CD1c-positive myeloid dendritic cell (primary cell): Measurements from ENCODE around the gene TESK2.
"Not testable (repeated sequence)": the region's sequence is repeated elsewhere in the genome, so short reads cannot be mapped to it uniquely, and the experiment has no call there.

Experiments
- DNase-seq: peaks from one replicate; pipeline ENCODE4 v3.0.0-alpha.2; 2016; ENCODE audit errors: extremely low spot score

TESK2 gene

DNA sequence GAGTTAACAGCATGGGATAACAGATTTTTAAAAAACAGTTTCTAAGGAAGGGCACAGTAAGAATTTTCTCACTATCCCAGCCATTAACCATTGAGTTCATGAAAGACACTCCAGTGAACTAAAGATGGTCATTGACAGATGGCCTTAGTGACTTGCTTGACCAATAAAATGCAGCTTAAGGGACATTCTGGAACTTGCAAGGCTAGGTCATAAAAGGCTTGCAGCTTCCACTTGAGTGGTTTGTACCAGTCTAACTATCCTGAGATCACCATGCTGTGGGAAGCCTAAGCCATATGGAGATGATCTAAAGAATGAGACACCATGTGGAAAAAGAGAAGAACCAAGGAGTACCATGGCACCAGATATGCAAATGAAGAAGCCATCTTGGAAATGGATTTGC lies 112.8 kb downstream of the TESK2 start:
- no peak for DNase-seq

DNA sequence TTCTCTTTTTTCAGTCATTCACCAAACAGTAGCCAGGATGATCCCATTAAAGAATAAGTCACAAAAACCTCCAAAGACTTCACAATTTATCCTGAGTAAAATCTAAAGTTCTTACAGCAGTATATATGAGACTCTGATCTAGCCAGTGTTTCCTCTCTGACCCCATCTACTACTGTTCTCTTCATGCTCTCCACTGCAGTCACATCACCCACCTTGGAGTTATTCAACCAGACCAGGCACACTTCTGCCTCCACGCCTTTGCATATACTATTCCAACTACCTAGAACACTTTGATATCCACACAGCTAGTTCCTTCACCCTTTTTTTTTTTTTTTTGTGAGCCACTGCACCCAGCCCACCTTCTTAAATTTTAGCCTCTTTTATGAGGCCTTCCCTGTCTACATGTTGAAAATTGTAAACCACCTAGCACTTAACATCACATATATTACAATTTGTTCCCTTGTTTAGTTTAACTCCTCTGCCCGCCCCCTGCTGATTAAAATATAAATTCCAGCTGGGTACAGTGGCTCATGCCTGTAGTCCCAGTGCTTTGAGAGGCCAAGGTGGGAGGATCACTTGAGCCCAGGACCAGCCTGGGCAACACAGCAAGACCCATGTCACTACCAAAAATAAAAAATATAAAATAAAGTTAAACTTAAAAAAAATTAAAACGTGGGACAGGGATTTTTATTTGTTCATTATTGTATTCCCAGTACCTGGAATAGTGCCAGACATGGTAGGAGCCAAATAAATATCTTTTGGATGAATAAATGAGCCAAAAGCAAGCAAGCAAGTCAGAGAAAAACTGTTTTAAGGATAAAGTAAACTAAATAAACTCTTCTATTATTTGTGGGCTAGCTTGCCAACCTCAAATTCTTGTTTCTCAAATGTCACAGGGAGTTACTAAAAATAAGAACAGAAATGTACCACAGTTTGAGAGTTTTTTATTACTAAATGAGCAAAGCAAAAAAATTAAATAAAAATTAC lies 115.6 kb downstream of the TESK2 start:
- no peak for DNase-seq

GRCh38 chr1:45373573-45373972 lies 117.4 kb downstream of the TESK2 start:
- no peak for DNase-seq

DNA sequence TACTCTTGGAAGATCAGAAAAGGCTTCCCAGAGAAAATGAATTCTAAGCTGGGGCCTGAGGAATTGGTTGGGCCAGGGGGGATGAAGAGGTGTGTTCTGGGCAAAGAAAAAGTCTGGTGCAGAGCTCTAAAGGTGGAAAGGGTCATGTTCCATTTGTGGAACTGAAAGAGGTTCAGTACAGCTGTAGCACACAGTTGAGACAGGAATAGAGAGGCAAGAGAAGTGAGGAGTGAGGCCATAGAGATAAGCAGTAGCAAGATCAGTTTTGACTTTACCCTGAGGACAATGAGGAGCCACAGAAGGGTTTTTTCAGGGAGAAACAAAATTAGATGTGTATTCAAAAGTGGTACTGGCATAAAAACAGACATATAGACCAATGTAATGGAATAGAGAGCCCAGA lies 120.4 kb downstream of the TESK2 start:
- no peak for DNase-seq

- no peak for DNase-seq
Measured at GRCh38 chr1:45365051-45365450, 125.9 kb downstream of the TESK2 start.

- no peak for DNase-seq
Measured at GRCh38 chr1:45364294-45364693, 126.7 kb downstream of the TESK2 start.

- not testable (repeated sequence) for DNase-seq
Measured at GRCh38 chr1:45360981-45361380, 130.0 kb downstream of the TESK2 start.

- DNase-seq: peak; percentile 70
Measured at GRCh38 chr1:45359882-45360513, 131.0 kb downstream of the TESK2 start.

GRCh38 chr1:45356186-45356585 lies 134.8 kb downstream of the TESK2 start:
- no peak for DNase-seq

DNA sequence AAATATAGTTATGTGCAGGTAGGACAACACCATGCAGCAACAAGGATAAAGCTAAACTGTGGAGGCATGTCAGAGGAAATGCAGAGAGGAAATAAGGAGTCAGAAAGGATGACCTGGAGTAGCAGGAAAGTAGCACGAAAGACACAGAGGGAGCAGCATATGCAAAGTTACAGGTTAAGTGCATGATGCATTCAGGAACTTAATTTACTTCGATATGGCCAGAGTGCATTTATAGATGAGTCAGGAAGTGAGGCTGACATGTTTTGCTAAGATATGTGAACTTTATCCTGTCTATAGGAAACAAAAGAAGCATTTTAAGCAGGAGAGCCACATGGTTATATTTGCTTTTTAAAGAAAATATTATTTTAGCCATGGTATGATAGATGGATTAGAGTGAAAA lies 135.3 kb downstream of the TESK2 start:
- DNase-seq: no peak

DNA sequence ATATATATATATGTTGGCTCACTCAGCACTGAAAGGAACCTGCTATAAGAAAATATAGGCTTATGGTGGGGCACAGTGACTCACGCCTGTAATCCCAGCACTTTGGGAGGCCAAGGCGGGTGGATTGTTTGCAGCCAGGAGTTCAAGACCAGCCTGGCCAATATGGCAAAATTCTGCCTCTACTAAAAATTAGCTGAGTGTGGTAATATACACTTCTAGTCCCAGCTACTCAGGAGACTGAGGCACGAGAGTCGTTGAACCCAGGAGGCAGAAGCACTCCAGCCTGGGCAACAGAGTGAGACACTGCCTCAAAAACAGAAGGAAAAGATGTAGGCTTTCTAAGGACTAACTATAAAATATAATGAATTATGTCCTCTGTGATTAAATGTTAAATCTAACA lies 136.1 kb downstream of the TESK2 start:
- DNase-seq: no peak

- DNase-seq: no peak
Measured at GRCh38 chr1:45353685-45354084, 137.3 kb downstream of the TESK2 start.

DNA sequence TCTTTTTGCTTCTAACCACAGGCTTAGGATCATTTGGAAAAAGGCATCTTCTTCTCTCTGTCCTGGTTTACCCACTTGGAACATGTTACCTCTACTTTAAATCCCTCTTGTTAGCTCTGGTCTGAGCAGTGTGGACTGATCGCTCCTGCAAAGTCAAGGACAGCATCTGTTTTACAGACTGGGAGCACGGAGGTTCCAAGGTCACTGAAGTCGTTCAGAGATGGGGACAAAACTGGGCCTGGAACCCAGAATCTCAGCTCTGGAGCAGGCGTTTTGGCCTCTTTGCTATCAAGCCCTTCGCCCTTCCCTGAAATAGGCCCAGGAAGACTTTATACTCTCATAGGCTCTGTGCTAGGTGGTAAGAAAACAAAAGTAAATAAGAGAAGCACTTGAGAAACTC lies 139.5 kb downstream of the TESK2 start:
- no peak for DNase-seq

GRCh38 chr1:45348966-45349677 lies 141.8 kb downstream of the TESK2 start:
- DNase-seq: no peak

DNA sequence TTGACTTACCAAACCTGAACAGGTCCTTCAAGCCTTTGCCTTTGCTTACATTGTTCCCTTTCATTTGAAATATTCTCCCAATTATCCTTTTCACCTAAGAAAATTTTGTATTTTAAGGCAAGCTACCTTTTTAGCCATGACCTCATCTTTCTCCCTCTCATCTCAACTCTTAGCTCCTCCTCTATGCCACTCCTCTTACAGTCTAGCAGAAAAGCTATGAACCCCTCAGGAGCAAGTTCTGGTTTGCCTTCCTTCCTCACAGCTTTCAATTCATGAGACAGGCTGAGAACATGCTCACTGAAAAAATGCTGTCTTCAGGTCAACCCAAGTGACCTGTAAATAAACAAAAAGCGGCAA lies 142.4 kb downstream of the TESK2 start:
- DNase-seq: no peak

DNA sequence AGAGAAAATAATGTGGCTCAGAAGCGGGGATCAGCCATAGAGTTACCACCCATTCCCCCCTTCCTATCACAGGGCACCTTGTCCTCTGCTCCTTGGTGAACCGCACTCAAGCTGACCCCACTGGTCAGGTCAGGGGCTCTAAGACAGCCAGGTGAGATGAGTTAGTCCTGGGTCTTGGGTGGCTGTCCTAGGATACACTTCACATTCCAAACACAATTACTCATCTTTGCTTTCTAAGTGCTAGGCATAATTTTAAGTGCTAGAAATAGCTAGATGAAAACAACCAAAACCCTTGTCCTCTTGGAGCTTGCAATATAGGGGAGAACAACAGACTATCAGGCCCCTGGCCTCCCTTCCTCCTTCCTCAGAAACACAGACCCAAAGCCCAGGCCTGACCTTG lies 142.9 kb downstream of the TESK2 start:
- DNase-seq: no peak

- DNase-seq: no peak
Measured at GRCh38 chr1:45346473-45346872, 144.5 kb downstream of the TESK2 start.

DNA sequence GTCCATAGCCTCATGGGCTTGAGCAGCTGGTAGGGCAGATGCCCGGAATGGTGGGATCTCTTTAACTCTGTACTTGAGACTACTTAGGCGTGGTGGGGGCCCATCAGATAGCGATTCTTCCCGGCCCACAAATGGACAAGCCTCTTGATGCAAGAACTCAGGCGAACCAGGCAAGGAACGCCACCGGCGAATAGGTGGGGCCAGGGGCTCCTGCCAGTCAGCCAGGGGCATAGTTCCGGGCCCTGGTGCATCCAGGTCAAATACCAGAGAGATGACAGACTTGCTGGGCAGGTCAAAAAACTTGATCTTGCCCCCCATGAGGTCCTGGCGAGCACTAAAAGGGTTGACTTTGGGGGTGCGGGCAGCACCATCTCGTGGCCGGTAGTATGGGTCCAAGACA lies 145.9 kb downstream of the TESK2 start:
- DNase-seq: no peak

DNA sequence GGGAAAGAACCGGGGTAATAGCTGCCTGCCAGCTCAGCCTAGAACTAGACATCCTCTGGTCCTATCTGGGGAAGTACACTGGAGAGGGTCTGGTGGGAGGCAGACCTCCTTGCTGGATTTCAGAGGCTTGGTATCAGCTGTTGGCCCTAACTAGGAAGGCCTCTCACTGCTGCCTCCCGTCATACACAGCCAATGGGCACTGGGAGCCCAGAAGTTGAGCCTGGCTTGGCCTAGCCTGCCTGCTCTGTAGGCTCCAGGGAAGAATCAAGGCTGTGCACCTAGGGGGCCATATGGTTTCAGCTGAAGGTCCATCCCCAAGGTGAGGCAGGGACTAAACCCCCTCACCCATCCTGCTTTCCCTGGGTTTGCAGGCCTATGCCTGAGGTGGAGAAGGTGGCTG lies 146.5 kb downstream of the TESK2 start:
- no peak for DNase-seq

DNA sequence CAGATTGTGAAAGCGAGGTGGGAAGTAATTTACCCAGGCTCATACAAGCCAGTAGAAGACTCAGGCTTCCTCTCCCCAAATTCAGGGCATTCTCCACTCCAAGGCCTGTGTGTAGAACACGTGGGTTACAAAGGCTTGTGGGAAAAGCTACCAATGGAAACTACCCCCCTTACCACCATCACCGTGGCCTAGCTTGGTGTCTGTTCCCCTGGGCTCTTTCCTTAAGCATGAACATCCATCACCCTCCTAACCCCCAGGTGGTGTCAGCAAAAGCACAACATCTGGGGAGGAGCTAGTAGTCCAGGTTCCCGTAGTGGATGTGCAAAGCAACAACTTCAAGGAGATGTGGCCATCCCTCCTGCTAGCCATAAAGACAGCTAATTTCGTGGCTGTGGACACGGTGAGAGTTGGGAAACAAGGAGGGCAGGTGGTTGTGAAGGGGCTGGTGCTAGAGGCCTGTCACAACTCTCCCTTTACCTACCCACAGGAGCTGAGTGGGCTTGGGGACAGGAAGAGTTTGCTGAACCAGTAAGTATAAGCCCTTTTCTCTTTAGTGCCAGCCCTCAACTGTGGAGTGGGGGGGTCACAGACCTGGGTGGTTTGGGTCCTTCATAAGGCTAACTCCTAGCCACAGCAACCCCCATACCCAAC lies 150.0 kb downstream of the TESK2 start:
- no peak for DNase-seq

DNA sequence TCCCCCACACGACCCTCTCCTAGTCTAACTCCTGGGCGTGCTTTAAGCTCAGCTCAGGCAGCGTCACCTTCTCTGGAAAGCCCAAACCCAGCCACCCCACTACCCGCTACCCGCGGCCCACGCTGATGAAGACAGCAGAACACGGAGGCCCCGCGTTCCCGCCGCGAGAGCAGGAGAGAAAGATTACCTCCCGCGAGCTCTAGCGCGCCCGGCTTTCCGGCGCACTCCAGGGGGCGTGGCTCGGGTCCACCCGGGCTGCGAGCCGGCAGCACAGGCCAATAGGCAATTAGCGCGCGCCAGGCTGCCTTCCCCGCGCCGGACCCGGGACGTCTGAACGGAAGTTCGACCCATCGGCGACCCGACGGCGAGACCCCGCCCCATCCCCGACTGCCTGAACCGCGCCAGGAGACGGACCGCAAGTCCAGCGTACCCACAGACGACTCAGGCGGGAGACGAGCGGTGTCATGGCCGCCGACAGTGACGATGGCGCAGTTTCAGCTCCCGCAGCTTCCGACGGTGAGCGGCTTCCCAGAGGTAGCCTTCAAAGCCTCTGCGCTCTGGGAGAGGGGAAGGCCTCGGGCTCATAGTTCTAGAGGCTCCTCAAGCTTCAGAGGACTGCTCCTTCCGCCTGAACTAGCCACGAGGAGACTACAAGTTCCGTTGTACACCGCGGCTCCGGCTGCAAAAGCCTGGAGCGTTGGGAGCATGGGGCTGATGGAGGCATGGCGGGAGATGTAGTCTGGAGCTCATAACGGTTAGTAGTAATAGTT lies 151.0 kb downstream of the TESK2 start, which contains the start of the genes MUTYH and TOE1:
MUTYH (minus strand) TSS at position 652 of the 770 bp plus-strand sequence. CDS start 5,935 bp downstream, outside the sequence.
TOE1 (plus strand) TSS at position 382 of the 770 bp plus-strand sequence; CDS start at position 465, 83 bp downstream.
- peak; percentile 94 for DNase-seq
